GM12865 (cell line): ENCODE data around the gene KCNIP4.

Experiments used
- DNase-seq: peaks from one replicate; pipeline ENCODE4 v3.0.0; 2010; ENCODE audit warnings: low read depth
- H3K4me3 ChIP-seq: 2 replicates; pipeline ENCODE4 v1.5.1; 2011; ENCODE audit warnings: mild to moderate bottlenecking, low read depth, low read length, control low read depth
- CTCF ChIP-seq: IDR thresholded peaks from 2 replicates; pipeline ENCODE4 v1.5.1; 2011; ENCODE audit warnings: low read length, control low read depth, low read depth, inconsistent platforms; ENCODE audit not compliant: insufficient read depth; ENCODE audit errors: missing control alignments

Gene KCNIP4

DNA sequence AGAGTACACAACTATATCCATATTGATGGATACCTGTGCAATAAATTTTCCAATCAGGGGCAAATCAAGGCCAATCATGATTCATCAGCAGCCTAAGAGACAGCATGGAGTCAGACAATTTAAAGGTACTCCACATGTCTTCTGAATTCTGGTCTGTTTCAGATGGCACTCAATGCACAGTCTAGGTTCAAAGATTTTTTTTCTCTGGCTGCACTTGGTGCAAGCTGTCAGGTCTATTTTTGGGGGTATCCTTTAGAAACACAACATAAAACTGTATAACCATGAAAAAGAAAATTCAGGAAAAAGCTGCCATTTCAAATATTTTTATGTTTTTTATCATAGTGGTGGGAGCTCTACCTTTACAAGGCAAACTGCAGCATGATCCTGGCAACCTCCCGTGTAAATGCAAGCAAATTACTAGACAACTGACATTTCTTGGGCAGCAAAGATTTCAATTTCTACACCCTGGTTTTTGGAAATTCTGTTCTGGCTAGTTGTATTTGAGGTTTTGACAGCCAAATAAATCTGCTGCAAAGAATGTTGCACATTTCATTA lies 310.3 kb downstream of the KCNIP4 start:
- no peak for TF ChIP-seq CTCF
- H3K4me3 ChIP-seq = no peak overlapping the region
- no peak for DNase-seq

- no peak for DNase-seq
- no peak for TF ChIP-seq CTCF
Measured at GRCh38 chr4:21628916-21629610, 319.5 kb downstream of the KCNIP4 start.

GRCh38 chr4:21628116-21628670 lies 320.4 kb downstream of the KCNIP4 start:
- H3K4me3 ChIP-seq = no peak overlapping the region
- no peak for TF ChIP-seq CTCF
- no peak for DNase-seq

More at GRCh38 chr4:21628916-21629610, 319.5 kb downstream of the KCNIP4 start:
- H3K4me3 ChIP-seq = no peak overlapping the region

GRCh38 chr4:21625447-21625846 lies 323.1 kb downstream of the KCNIP4 start:
- no peak for DNase-seq
- no peak overlapping the region for H3K4me3 ChIP-seq

GRCh38 chr4:21605006-21605405 lies 343.6 kb downstream of the KCNIP4 start:
- no peak for TF ChIP-seq CTCF
- DNase-seq = no peak
- H3K4me3 ChIP-seq = no peak overlapping the region

More at GRCh38 chr4:21625447-21625846, 323.1 kb downstream of the KCNIP4 start:
- TF ChIP-seq CTCF = no peak

GRCh38 chr4:21596521-21596920 lies 352.1 kb downstream of the KCNIP4 start:
- H3K4me3 ChIP-seq = no peak overlapping the region
- no peak for DNase-seq
- TF ChIP-seq CTCF = no peak

DNA sequence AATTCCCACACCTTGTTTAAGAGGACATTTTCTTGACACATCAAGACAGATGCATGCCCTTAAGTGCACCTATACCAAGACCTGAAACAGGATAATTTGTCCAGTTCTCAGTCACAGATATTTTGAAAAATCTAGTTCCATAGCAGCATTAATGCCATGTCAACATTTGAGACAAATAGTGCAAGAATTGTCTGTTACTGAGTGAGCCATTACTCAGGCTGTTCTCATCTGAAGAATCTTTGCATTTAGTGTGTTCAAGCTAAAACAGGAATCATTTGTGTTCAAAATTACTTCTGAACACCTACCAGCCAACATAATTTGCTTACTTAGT lies 354.9 kb downstream of the KCNIP4 start:
- no peak for TF ChIP-seq CTCF
- no peak overlapping the region for H3K4me3 ChIP-seq
- no peak for DNase-seq
